GM12801 (cell line): ENCODE results near the gene BICD1.

Source experiments
- TF ChIP-seq, protein P1 (sequence below): IDR thresholded peaks from one replicate; pipeline ENCODE4 v1.5.1; 2011; ENCODE audit warnings: control low read depth; ENCODE audit not compliant: insufficient read length; ENCODE audit errors: extremely low read depth

BICD1 gene

DNA sequence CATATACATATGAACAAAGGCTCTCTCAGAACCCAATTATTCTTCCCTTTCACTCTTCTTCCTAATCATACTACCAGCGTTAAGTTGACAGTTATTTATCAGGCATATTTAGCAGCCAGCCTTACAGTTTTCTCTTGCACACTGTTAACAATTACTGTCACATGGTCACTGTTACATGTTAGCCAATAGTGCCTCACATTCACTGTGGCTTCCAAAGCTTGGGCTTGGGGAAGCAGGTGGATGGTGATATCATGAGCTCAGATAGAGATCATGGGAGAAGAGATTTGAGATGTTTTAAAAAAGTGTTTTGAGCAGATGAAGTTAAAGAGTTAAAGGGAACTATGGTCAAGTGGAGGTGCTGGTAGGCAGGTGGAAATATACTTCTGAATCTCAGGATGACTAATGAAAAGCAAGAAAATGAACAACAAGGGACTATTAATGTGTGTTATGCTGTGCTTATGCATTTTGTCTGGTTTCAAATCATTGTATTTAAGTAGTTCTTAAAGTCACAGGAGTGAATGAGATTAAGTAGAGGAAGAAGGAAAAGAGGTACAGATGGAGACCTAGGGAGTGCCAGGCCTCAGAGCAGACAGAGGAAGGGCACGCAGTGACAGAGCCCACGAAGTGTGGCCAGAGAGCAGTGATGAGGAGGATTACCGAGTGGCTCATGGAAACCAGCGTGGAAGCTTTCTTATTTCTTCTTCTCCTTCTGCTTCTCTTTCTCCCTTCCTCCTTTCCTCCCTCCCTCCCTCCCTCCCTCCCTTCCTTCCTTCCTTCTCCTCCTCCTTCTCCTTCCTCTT, 39.6 kb downstream of the BICD1 start:
- TF ChIP-seq, protein P1, sequence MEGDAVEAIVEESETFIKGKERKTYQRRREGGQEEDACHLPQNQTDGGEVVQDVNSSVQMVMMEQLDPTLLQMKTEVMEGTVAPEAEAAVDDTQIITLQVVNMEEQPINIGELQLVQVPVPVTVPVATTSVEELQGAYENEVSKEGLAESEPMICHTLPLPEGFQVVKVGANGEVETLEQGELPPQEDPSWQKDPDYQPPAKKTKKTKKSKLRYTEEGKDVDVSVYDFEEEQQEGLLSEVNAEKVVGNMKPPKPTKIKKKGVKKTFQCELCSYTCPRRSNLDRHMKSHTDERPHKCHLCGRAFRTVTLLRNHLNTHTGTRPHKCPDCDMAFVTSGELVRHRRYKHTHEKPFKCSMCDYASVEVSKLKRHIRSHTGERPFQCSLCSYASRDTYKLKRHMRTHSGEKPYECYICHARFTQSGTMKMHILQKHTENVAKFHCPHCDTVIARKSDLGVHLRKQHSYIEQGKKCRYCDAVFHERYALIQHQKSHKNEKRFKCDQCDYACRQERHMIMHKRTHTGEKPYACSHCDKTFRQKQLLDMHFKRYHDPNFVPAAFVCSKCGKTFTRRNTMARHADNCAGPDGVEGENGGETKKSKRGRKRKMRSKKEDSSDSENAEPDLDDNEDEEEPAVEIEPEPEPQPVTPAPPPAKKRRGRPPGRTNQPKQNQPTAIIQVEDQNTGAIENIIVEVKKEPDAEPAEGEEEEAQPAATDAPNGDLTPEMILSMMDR, result no peak

DNA sequence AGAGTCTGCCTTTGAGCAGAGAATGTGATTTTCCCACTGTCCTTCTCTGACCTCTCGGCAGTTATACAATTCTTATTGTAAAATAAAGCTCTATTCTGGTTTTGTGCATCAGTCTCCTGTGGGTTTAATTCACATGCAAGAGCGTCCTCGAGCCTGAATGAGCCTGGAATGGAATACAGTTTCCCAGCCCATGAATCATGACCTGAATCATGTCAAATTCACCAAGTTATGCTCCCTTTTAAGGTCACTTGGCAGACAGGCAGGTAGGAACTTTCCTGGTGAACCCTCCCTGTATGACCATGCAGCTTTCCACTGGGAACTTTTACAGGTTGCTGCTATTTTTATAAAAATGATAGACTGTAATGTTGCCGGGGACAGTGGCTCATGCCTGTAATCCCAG, 41.7 kb downstream of the BICD1 start:
- TF ChIP-seq, protein P1, result no peak

DNA sequence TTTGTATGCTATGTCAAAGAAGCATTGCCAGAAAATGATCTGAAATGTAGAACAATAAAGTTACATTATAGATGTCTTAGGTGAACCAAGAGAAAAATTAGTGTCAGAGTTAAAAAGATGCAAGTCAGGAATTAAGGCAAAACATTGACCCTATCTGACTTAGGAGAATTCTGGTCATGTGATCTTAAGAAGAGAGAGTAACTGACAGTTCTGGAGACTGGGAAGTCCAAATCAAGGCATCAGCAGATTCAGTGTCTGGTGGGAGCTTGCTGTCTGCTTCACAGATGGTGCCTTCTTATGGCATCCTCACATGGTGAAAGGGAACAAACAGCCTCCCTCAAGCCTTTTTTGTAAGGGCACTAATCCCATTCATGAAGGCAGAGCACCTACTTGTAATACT, 42.8 kb downstream of the BICD1 start:
- TF ChIP-seq, protein P1, result no peak

DNA sequence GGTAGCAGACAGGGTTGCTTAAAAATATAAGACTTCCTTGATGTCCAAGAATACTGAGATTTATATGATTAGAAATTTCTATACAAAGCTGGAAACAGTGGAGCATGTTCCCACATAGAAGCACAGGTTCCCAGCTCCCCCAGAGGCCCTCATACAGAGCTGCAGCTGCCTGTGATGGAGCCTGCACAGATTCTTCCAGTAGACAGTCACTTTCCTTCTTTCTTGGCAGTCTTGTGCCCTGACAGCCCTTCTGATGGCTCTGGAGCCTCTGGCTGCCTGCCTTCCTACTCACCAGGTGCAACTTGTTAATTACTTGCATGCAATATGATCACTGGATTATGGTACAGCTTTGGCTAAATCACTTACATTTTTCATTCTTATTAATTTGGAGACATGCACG, 44.4 kb downstream of the BICD1 start:
- TF ChIP-seq, protein P1, result no peak

DNA sequence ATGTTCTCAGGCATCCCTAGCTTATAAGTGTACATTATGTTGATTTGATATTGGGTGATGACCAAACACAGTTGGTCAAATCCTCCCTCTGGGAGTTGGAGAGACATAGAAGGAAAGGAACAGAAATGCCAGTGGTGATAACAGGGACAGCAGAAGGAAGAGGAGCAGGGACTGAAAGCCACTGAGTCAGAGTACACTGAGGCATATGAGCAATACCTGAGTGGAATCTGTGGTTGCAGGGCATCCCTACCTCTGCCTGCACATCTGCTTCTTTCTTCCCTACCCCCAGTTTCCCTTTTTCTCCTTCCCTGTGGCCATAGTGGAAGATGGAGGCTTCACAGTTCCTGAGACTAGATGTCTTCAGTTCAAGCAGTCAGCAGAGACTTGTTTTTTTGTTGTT, 44.9 kb downstream of the BICD1 start:
- TF ChIP-seq, protein P1, result no peak

DNA sequence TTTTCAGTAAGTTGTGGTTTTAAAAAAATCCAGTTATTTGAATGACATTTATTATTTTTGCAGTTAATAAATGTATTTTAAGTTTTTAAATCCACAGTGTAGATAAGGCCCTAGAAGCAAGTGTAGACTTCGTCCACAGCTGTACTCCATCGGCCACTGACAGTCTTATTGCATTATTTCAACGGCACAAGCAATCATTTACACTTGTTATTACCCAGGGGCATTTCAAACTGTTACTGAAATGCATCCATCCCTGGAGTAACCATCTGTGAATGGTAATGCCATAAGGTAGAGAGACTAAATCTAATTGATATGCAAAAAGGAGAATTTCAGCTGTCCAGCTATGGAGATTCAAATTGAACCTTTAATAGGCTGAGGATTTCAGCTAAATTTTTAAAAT, 48.4 kb downstream of the BICD1 start:
- TF ChIP-seq, protein P1, result no peak

DNA sequence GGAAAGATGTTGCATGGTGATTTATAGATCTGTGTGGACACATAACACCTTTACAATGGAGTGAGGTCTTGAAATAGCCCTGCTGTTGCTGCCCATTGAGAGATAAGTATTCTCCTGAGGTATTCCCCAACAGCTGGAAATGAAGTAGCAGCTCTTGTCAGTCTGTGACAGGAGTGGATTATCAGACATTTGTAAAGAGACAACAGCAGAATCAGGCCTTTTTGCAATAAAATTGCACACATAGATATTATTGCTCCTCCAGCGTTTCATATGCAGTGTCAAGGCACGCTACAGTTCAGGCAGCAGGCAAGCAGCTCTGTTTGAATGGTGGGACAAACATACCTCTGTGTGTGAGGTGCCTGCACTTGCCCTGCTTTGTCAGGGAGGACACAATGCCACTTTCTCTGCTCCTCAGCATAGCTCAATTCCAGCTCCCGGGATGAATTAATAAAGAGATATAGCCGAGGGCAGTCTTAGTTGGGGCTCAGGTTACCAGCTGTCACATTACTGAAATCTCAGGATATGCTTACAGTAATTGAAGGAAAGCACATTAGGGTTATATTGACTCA, 49.4 kb downstream of the BICD1 start:
- TF ChIP-seq, protein P1, result no peak
